Measurements from ENCODE around the gene ALS2. TPM values are rescaled to one million over a fixed set of nuclear protein-coding genes. Genes with fewer than 3 reads are reported as not detected.

Gene ALS2
- 10 to 100 TPM; 16.9 to 18.0 TPM for total RNA-seq
- 4.1 TPM for polyA plus RNA-seq

DNA sequence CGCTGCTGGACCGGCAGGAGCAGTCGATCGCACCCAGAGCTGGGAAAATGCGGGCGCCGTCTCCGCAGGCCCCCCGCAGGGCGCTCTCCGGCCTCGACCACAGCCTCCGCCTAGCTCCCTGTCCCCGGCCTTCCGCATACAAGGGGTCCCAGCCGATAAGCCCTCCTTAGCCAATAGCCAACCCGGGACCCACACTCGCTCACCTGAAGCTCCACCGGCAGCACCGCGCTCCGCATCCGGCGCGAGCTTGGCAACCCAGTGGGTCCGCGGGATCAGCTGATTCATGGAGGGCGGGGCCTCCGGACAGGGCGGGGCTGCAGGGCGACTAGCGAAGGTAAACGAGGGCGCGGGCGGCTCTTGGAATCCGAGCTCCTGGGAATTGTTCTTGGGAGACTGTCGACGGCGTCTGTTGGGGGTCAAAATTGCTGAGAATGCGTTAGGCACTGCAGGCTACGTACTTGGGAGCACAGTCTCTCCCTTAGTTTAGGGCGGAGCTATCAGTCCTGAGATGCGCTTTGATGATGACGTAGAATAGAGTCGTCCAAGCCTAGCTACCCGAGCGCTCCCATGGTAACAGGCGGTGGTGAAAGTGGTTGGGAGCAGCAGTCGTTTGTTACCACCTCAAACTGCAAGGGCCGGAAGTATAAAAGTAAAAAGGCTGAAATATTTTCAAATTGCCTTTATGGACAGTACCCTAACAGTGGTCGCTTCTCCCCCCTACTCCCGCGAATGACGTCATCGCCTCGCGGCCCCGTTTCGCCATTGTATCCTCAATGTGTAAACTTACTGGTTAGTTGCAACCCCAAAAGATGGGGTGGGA is at the start of gene ALS2:
Gene ALS2 (minus strand): TSS at position 260 of the 820 bp plus-strand sequence. CDS start 12,048 bp downstream, outside the sequence.
- peak; percentile 92 to 97 (median 95) for DNase-seq
- no peaks in the 10 kb centered on the region for H3K27me3 ChIP-seq (ENCODE audit: insufficient read depth, low read length, poor library complexity, severe bottlenecking)
- peak within 1 kb of the TSS; percentile 94 to 100 (median 98) for H3K4me3 Mint-ChIP-seq
- peak within 1 kb of the TSS; percentile 94 to 100 (median 99) for H3K27ac Mint-ChIP-seq
- ChIA-PET CTCF (interaction anchor here (0.8 to 1.0 kb wide), 3 partner anchors 13 to 330 kb away, joined by 3 to 4 read pairs (median 3); partner anchors contain the start of gene TRAK2), POLR2A (interaction anchor here (0.5 to 1.8 kb wide), 7 partner anchors 42 to 1458 kb away, joined by 3 to 13 read pairs (median 4); partner anchors contain the start of genes CLK1, CYP20A1, STRADB and TMEM237)
- no peaks in the 10 kb centered on the region for H3K9me3 ChIP-seq (ENCODE audit: low read length)
- H3K4me1 Mint-ChIP-seq: peaks cover 19 to 32% (median 28%) of the 10 kb centered on the region in 3 donors
- H3K27me3 Mint-ChIP-seq: peaks cover 5% of the 10 kb centered on the region in 2 donors
- no peaks in the 10 kb centered on the region for H3K9me3 Mint-ChIP-seq
- H3K36me3 ChIP-seq (ENCODE audit: insufficient read depth, low read length): no peaks in the 10 kb centered on the region
- peaks cover 0 to 12% (median 0%) of the 10 kb centered on the region in 3 donors for H3K36me3 Mint-ChIP-seq
- peak within 1 kb of the TSS; percentile 89 for H3K4me3 ChIP-seq (ENCODE audit: low read length)
- H3K27ac ChIP-seq (ENCODE audit: low read depth, low read length): peak within 1 kb of the TSS; percentile 97
- peaks cover 13% of the 10 kb centered on the region for H3K4me1 ChIP-seq (ENCODE audit: insufficient read depth, low read length)

DNA sequence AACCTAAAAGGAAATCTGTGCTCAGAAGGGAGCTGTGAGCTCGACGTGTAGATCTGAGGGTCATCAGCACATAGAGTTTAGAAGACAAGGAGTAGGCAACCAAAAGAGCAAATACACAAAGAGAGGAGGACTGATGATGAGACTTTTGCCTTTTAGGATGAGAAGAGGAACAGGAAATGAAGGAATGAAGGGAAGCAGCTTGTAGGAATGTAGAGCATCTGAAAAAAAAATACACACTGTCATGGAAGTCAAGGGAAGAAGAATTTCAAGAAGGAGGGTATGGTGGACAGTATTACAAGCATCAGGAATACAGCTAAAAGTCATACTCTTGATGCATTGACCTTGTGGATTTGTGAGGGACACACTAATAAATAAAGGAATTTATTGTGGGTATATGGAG is 47.5 kb upstream of the ALS2 start:
- ChIA-PET CTCF (interaction anchor here (1.2 kb wide), 1 partner anchor 9 kb away, joined by 3 read pairs; no protein-coding TSS in a partner anchor), POLR2A (no interaction called here)
- Histone ChIP-seq H3K4me3 (ENCODE audit: low read length) (no peak overlapping the region), H3K27me3 (ENCODE audit: insufficient read depth, low read length, poor library complexity, severe bottlenecking) (no peaks in the 10 kb centered on the region), H3K9me3 (ENCODE audit: low read length) (no peaks in the 10 kb centered on the region), H3K27ac (ENCODE audit: low read depth, low read length) (no peak overlapping the region), H3K4me1 (ENCODE audit: insufficient read depth, low read length) (no peaks in the 10 kb centered on the region), H3K36me3 (ENCODE audit: insufficient read depth, low read length) (no peaks in the 10 kb centered on the region)
- H3K4me3 Mint-ChIP-seq: no peak overlapping the region
- no peaks in the 10 kb centered on the region for H3K9me3 Mint-ChIP-seq
- peaks cover 8 to 31% of the 10 kb centered on the region in 2 donors for H3K27me3 Mint-ChIP-seq
- H3K27ac Mint-ChIP-seq: no peak overlapping the region
- no peaks in the 10 kb centered on the region for H3K4me1 Mint-ChIP-seq
- H3K36me3 Mint-ChIP-seq: no peaks in the 10 kb centered on the region
- DNase-seq: no peak

DNA sequence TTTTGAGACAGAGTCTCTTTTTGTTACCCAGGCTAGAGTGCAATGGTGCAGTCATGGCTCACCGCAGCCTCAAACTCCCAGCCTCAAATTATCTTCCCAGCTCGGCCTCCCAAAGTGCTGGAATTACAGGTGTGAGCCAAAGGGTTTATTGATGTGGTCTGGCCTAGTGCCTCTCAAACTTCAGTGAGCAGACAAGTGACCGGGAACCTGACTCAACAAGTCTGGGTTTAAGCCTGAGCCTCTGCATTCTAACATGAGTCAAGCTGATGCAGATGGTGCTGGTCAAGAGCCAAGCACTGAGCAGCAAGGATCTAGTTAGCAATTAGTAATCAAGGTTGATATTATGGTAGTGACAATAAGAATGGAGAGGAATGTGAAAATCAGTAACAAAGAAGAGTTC is 46.9 kb upstream of the ALS2 start:
- Mint-ChIP-seq H3K36me3 (no peaks in the 10 kb centered on the region), H3K4me1 (no peaks in the 10 kb centered on the region), H3K4me3 (no peak overlapping the region), H3K9me3 (no peaks in the 10 kb centered on the region), H3K27ac (no peak overlapping the region), H3K27me3 (peaks cover 8 to 37% of the 10 kb centered on the region in 2 donors)
- ChIA-PET CTCF (no interaction called here), POLR2A (no interaction called here)
- Histone ChIP-seq H3K9me3 (ENCODE audit: low read length) (no peaks in the 10 kb centered on the region), H3K27me3 (ENCODE audit: insufficient read depth, low read length, poor library complexity, severe bottlenecking) (no peaks in the 10 kb centered on the region), H3K4me1 (ENCODE audit: insufficient read depth, low read length) (no peaks in the 10 kb centered on the region), H3K4me3 (ENCODE audit: low read length) (no peak overlapping the region), H3K27ac (ENCODE audit: low read depth, low read length) (no peak overlapping the region), H3K36me3 (ENCODE audit: insufficient read depth, low read length) (no peaks in the 10 kb centered on the region)
- no peak for DNase-seq

DNA sequence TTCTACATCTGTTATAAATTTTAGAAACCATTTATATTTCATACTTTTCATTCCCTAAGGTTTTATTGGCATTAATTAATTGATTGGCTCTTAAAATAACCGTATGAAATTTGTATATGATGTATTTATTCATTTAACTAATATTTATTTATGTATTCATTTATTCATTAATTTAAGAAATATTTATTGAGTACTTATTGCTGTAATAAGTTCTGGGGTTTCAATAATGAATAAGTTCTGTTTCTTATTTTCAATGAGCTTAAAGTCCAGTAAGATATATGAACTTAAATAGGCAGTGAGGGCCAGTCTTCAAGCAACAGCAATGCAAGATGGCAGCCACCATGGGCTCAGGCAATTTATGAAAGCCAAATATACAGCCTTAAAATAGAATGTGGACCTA is 43.5 kb upstream of the ALS2 start:
- Histone ChIP-seq H3K27me3 (ENCODE audit: insufficient read depth, low read length, poor library complexity, severe bottlenecking) (no peaks in the 10 kb centered on the region), H3K9me3 (ENCODE audit: low read length) (no peaks in the 10 kb centered on the region), H3K36me3 (ENCODE audit: insufficient read depth, low read length) (no peaks in the 10 kb centered on the region), H3K27ac (ENCODE audit: low read depth, low read length) (no peak overlapping the region), H3K4me3 (ENCODE audit: low read length) (no peak overlapping the region), H3K4me1 (ENCODE audit: insufficient read depth, low read length) (no peaks in the 10 kb centered on the region)
- H3K27me3 Mint-ChIP-seq: peaks cover 10 to 52% of the 10 kb centered on the region in 2 donors
- H3K4me1 Mint-ChIP-seq: no peaks in the 10 kb centered on the region
- ChIA-PET CTCF (no interaction called here), POLR2A (no interaction called here)
- DNase-seq: no peak
- H3K36me3 Mint-ChIP-seq: peaks cover 0 to 4% (median 0%) of the 10 kb centered on the region in 3 donors
- no peaks in the 10 kb centered on the region for H3K9me3 Mint-ChIP-seq
- no peak overlapping the region for H3K27ac Mint-ChIP-seq
- H3K4me3 Mint-ChIP-seq: no peak overlapping the region

DNA sequence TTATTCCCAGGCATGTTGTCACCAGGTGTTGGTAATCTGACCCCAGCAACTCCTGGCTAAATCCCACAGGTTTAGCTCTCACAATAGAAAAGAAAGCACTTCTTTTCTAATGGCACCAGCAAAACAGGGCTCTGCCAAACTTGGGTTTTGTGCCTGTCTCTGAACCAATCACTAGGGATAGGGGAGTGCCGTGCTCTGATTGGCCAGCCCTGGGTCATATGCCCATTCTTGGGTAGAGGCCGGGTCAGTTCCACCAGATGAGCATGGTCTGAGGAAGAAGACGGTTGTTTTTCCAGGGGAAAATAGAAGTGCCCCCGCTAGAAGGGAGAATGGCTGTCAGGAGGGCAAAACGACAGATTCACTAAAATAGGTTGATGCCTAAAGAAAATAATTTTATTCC is 40.3 kb upstream of the ALS2 start:
- Histone ChIP-seq H3K4me3 (ENCODE audit: low read length) (no peak overlapping the region), H3K27me3 (ENCODE audit: insufficient read depth, low read length, poor library complexity, severe bottlenecking) (no peaks in the 10 kb centered on the region), H3K4me1 (ENCODE audit: insufficient read depth, low read length) (no peaks in the 10 kb centered on the region), H3K9me3 (ENCODE audit: low read length) (no peaks in the 10 kb centered on the region), H3K27ac (ENCODE audit: low read depth, low read length) (no peak overlapping the region), H3K36me3 (ENCODE audit: insufficient read depth, low read length) (no peaks in the 10 kb centered on the region)
- no peak for DNase-seq
- Mint-ChIP-seq H3K9me3 (no peaks in the 10 kb centered on the region), H3K27me3 (peaks cover 18 to 57% of the 10 kb centered on the region in 2 donors), H3K36me3 (peaks cover 0 to 4% (median 0%) of the 10 kb centered on the region in 3 donors), H3K4me3 (no peak overlapping the region), H3K4me1 (no peaks in the 10 kb centered on the region), H3K27ac (no peak overlapping the region)
- ChIA-PET POLR2A (no interaction called here), CTCF (no interaction called here)

DNA sequence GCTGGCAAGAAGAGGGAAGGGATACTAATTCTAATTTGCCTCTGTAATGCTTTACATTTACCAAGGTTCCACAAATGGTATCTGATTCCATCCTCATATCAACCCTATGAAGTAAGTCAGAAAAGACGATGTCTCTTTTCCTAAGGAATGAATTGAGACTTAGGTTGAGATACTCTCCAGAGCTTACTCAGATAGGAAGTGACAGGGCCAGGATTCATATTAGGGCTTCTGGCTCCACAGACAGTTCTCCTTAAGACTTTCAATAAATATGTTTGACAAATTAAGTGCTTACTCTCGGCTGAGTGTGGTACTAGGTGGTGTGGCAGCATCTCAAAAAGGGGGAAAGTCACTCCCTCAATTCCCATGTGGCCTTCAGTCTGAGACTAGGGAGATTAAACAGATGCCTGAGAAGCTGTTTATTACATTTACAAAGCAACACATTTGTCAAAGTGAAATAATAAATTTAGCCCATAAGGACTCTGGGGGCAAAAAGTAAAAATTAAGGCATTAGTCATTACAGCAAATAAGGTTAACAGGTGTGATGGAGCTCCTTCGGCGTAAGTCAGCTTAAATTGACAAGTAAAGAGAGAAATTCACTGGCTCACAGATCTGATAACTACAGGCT is 39.8 kb upstream of the ALS2 start:
- Mint-ChIP-seq H3K36me3 (peaks cover 0 to 4% (median 0%) of the 10 kb centered on the region in 3 donors), H3K9me3 (no peaks in the 10 kb centered on the region), H3K27ac (no peak overlapping the region), H3K4me3 (no peak overlapping the region), H3K4me1 (no peaks in the 10 kb centered on the region), H3K27me3 (peaks cover 16 to 54% of the 10 kb centered on the region in 2 donors)
- ChIA-PET CTCF (no interaction called here), POLR2A (no interaction called here)
- H3K9me3 ChIP-seq (ENCODE audit: low read length): no peaks in the 10 kb centered on the region
- no peaks in the 10 kb centered on the region for H3K4me1 ChIP-seq (ENCODE audit: insufficient read depth, low read length)
- no peak overlapping the region for H3K27ac ChIP-seq (ENCODE audit: low read depth, low read length)
- H3K4me3 ChIP-seq (ENCODE audit: low read length): no peak overlapping the region
- no peaks in the 10 kb centered on the region for H3K36me3 ChIP-seq (ENCODE audit: insufficient read depth, low read length)
- no peaks in the 10 kb centered on the region for H3K27me3 ChIP-seq (ENCODE audit: insufficient read depth, low read length, poor library complexity, severe bottlenecking)
- no peak for DNase-seq

DNA sequence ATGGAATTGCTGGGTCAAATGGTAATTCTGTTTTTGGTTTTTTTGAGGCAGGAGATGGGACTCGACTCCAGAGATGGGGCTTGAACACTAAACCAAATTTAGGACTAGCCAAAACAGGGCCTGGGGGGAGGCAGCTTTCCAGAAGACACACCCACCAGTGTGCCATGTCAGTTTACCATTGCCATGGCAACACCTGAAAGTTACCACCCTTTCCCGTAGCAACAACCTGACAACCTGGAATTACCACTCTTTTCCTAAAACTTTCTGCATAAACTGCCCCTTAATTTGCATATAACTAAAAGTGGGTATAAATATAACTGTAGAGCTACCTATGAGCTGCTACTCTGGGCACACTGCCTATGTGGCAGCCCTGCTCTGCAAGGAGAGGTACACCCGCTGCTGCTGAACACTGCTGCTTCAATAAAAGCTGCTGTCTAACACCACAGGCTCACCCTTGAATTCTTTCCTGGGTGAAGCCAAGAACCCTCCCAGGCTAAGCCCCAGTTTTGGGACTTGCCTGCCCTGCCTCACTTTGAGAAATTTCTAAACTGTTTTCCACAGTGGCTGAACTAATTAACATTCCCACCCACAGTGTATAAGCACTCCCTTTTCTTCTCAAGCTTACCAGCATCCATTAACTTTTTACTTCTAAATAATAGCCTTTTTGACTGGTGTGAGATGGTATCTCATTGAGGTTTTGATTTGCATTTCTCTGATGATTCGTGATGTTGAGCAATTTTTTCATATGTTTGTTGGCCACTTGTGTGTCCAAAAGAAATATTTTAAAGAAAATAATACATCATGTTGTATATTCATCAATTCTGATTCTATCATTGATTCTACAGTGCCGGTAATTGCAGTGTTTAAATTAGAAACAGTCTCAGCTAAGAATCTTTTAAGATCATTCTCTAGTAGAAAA is 36.2 kb upstream of the ALS2 start:
- H3K9me3 Mint-ChIP-seq: no peaks in the 10 kb centered on the region
- H3K27me3 ChIP-seq (ENCODE audit: insufficient read depth, low read length, poor library complexity, severe bottlenecking): no peaks in the 10 kb centered on the region
- no peak for DNase-seq
- POLR2A ChIA-PET: no interaction called here
- H3K9me3 ChIP-seq (ENCODE audit: low read length): no peaks in the 10 kb centered on the region
- no peaks in the 10 kb centered on the region for H3K36me3 Mint-ChIP-seq
- no peak overlapping the region for H3K27ac ChIP-seq (ENCODE audit: low read depth, low read length)
- H3K36me3 ChIP-seq (ENCODE audit: insufficient read depth, low read length): no peaks in the 10 kb centered on the region
- CTCF ChIA-PET: no interaction called here
- H3K4me1 Mint-ChIP-seq: no peaks in the 10 kb centered on the region
- H3K27me3 Mint-ChIP-seq: peaks cover 13 to 47% of the 10 kb centered on the region in 2 donors
- H3K4me3 ChIP-seq (ENCODE audit: low read length): no peak overlapping the region
- H3K27ac Mint-ChIP-seq: no peak overlapping the region
- H3K4me1 ChIP-seq (ENCODE audit: insufficient read depth, low read length): no peaks in the 10 kb centered on the region
- no peak overlapping the region for H3K4me3 Mint-ChIP-seq

All from CD8-positive, alpha-beta memory T cell (primary cell).